A673 (cell line): Measurements from ENCODE around the gene TRAM2.

Source experiments
- EZH2 ChIP-seq: fragments of 200-600 bp; sonication (generic); IDR thresholded peaks from 2 replicates; pipeline ENCODE4 v1.6.1; 2017; ENCODE audit warnings: borderline replicate concordance, low read depth, mild to moderate bottlenecking, mixed read lengths, antibody characterized with exemption, low read length; ENCODE audit not compliant: poor library complexity, severe bottlenecking
- TF ChIP-seq, protein P1 (sequence below): fragments of 300-800, 200-600 bp; sonication (generic); conservative IDR thresholded peaks from 2 replicates; pipeline ENCODE4 v1.5.1; 2017; ENCODE audit warnings: low read depth, mild to moderate bottlenecking, antibody characterized with exemption, low read length, moderate library complexity, mixed read lengths

DNA sequence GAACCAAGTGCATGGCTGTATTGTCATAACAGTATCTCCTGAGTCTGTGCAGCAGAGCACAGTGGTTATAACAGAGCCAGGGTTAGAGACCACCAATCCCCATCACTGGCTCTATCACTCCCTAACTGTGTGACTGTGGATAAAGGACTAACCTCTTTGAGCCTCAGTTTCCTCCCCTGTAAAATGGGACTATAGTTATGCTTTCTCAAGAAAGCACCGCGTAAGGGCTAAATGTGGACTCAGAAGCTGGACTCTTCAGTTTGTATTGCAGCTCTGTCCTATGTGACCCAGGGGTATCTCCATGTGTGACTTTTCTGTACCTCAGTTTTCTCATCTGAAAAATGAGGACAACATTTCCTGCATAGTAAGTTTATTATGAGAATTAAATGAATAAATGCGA is 59.9 kb downstream of the TRAM2 start:
- TF ChIP-seq EZH2: no peak
- TF ChIP-seq, protein P1, sequence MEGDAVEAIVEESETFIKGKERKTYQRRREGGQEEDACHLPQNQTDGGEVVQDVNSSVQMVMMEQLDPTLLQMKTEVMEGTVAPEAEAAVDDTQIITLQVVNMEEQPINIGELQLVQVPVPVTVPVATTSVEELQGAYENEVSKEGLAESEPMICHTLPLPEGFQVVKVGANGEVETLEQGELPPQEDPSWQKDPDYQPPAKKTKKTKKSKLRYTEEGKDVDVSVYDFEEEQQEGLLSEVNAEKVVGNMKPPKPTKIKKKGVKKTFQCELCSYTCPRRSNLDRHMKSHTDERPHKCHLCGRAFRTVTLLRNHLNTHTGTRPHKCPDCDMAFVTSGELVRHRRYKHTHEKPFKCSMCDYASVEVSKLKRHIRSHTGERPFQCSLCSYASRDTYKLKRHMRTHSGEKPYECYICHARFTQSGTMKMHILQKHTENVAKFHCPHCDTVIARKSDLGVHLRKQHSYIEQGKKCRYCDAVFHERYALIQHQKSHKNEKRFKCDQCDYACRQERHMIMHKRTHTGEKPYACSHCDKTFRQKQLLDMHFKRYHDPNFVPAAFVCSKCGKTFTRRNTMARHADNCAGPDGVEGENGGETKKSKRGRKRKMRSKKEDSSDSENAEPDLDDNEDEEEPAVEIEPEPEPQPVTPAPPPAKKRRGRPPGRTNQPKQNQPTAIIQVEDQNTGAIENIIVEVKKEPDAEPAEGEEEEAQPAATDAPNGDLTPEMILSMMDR: no peak
